HEK293 (cell line): ENCODE measurements around the gene DIS3L2.

Experiments used
- CTCF ChIA-PET: fragments of 350-600 bp; formaldehyde crosslinking; extraction: SDS; loops from one replicate; lab custom pipeline; 2021; ENCODE audit warnings: antibody characterized with exemption; lab: Yijun Ruan, JAX
- POLR2A ChIA-PET: fragments of 300-600 bp; formaldehyde crosslinking; extraction: SDS; loops from one replicate; lab custom pipeline; 2020; ENCODE audit warnings: antibody characterized with exemption, inconsistent platforms; lab: Yijun Ruan, JAX
- H3K27ac ChIP-seq: fragments of 200-500 bp; sonication (Bioruptor generic); 2 replicates; pipeline ENCODE4 v1.5.1; 2014; ENCODE audit warnings: low read depth, low read length, control low read depth, inconsistent platforms; ENCODE audit errors: extremely low read depth
- H3K36me3 ChIP-seq, 2 experiments: fragments of 200-500 bp in 1 of 2; sonication (Bioruptor generic) in 1 of 2; 1 replicate in 1 of 2; 2 replicates in 1 of 2; pipeline ENCODE4 v1.5.1; 2014 to 2017; ENCODE audit warnings: inconsistent platforms in 2 of 2, low read length in 2 of 2; ENCODE audit not compliant: control insufficient read depth in 2 of 2, insufficient read depth in 1 of 2
- H3K4me1 ChIP-seq: fragments of 200-500 bp; sonication (Bioruptor generic); 2 replicates; pipeline ENCODE4 v1.5.1; 2014; ENCODE audit warnings: mild to moderate bottlenecking, low read length, inconsistent platforms; ENCODE audit not compliant: control insufficient read depth, insufficient read depth
- H3K4me3 ChIP-seq: 2 replicates; pipeline ENCODE4 v1.5.1; 2011; ENCODE audit warnings: low read depth, mild to moderate bottlenecking, control low read depth, low read length, moderate library complexity
- H3K9me3 ChIP-seq: fragments of 200-500 bp; sonication (Bioruptor generic); 2 replicates; pipeline ENCODE4 v1.5.1; 2014; ENCODE audit warnings: low read depth, low read length, inconsistent platforms; ENCODE audit not compliant: control insufficient read depth, insufficient read depth
- BCL11A ChIP-seq: fragments of 450-650 bp; formaldehyde crosslinking; IDR thresholded peaks from 2 replicates; pipeline ENCODE4 v1.5.1; 2016; ENCODE audit warnings: low read depth, missing biosample characterization, missing genetic modification characterization
- GLIS1 ChIP-seq: fragments of 450-650 bp; formaldehyde crosslinking; IDR thresholded peaks from 2 replicates; pipeline ENCODE4 v1.5.1; 2016; ENCODE audit warnings: missing biosample characterization, missing genetic modification characterization
- KLF10 ChIP-seq: fragments of 450-650 bp; IDR thresholded peaks from 2 replicates; pipeline ENCODE4 v1.5.1; 2018; ENCODE audit warnings: missing biosample characterization, mild to moderate bottlenecking, missing genetic modification characterization
- MEIS1 ChIP-seq: sonication (generic); formaldehyde crosslinking; IDR thresholded peaks from 2 replicates; pipeline ENCODE4 v1.8.1; 2022; ENCODE audit warnings: missing genetic modification reagents, mild to moderate bottlenecking, borderline replicate concordance
- SALL2 ChIP-seq: fragments of 450-650 bp; formaldehyde crosslinking; IDR thresholded peaks from 2 replicates; pipeline ENCODE4 v1.5.0; 2017; ENCODE audit warnings: missing biosample characterization, mild to moderate bottlenecking, missing genetic modification characterization, borderline replicate concordance
- SP7 ChIP-seq: fragments of 450-650 bp; formaldehyde crosslinking; IDR thresholded peaks from 2 replicates; pipeline ENCODE4 v1.5.1; 2016; ENCODE audit warnings: missing biosample characterization, missing genetic modification characterization
- ZBTB20 ChIP-seq: fragments of 450-650 bp; formaldehyde crosslinking; IDR thresholded peaks from 2 replicates; pipeline ENCODE4 v1.5.1; 2016; ENCODE audit warnings: missing biosample characterization, missing genetic modification characterization
- ZBTB49 ChIP-seq: fragments of 450-650 bp; formaldehyde crosslinking; IDR thresholded peaks from 2 replicates; pipeline ENCODE4 v1.5.1; 2016; ENCODE audit warnings: missing biosample characterization, missing genetic modification characterization, low read depth
- ZFP3 ChIP-seq: fragments of 450-650 bp; formaldehyde crosslinking; IDR thresholded peaks from 2 replicates; pipeline ENCODE4 v1.5.1; 2016; ENCODE audit warnings: low read depth, missing biosample characterization, missing genetic modification characterization
- ZIC2 ChIP-seq: fragments of 450-650 bp; formaldehyde crosslinking; IDR thresholded peaks from 2 replicates; pipeline ENCODE4 v1.5.1; 2016; ENCODE audit warnings: missing biosample characterization, missing genetic modification characterization
- ZNF16 ChIP-seq: fragments of 450-650 bp; formaldehyde crosslinking; IDR thresholded peaks from 2 replicates; pipeline ENCODE4 v1.5.1; 2016; ENCODE audit warnings: low read depth, missing biosample characterization, missing genetic modification characterization
- ZNF350 ChIP-seq: fragments of 450-650 bp; formaldehyde crosslinking; IDR thresholded peaks from 2 replicates; pipeline ENCODE4 v1.5.0; 2017; ENCODE audit warnings: missing biosample characterization, mild to moderate bottlenecking, missing genetic modification characterization
- ZNF426 ChIP-seq: fragments of 450-650 bp; formaldehyde crosslinking; IDR thresholded peaks from 2 replicates; pipeline ENCODE4 v1.5.1; 2017; ENCODE audit warnings: missing biosample characterization, missing genetic modification characterization, mild to moderate bottlenecking, inconsistent platforms, moderate library complexity
- ZNF596 ChIP-seq: fragments of 450-650 bp; IDR thresholded peaks from 2 replicates; pipeline ENCODE4 v1.5.0; 2018; ENCODE audit warnings: missing biosample characterization, mild to moderate bottlenecking, missing genetic modification characterization, moderate library complexity
- ZNF626 ChIP-seq: fragments of 450-650 bp; sonication (Bioruptor Pico); formaldehyde crosslinking; IDR thresholded peaks from 2 replicates; pipeline ENCODE4 v1.5.1; 2018; ENCODE audit warnings: missing biosample characterization, missing genetic modification characterization, inconsistent platforms
- ZNF747 ChIP-seq: fragments of 450-650 bp; formaldehyde crosslinking; IDR thresholded peaks from 2 replicates; pipeline ENCODE4 v1.5.1; 2016; ENCODE audit warnings: missing biosample characterization, missing genetic modification characterization
- ZNF837 ChIP-seq: fragments of 450-650 bp; formaldehyde crosslinking; IDR thresholded peaks from 2 replicates; pipeline ENCODE4 v1.5.1; 2016; ENCODE audit warnings: missing biosample characterization, missing genetic modification characterization
- TF ChIP-seq, protein P1 (sequence below): fragments of 450-650 bp; formaldehyde crosslinking; IDR thresholded peaks from 2 replicates; pipeline ENCODE4 v1.5.1; 2017; ENCODE audit warnings: missing biosample characterization, missing genetic modification characterization
- TF ChIP-seq, protein P2 (sequence below): fragments of 450-650 bp; formaldehyde crosslinking; IDR thresholded peaks from 2 replicates; pipeline ENCODE4 v1.5.1; 2017; ENCODE audit warnings: missing biosample characterization, missing genetic modification characterization
- TF ChIP-seq, protein P3 (sequence below): fragments of 450-650 bp; formaldehyde crosslinking; IDR thresholded peaks from 2 replicates; pipeline ENCODE4 v1.5.1; 2016; ENCODE audit warnings: missing biosample characterization, missing genetic modification characterization, borderline replicate concordance

Gene DIS3L2

DNA sequence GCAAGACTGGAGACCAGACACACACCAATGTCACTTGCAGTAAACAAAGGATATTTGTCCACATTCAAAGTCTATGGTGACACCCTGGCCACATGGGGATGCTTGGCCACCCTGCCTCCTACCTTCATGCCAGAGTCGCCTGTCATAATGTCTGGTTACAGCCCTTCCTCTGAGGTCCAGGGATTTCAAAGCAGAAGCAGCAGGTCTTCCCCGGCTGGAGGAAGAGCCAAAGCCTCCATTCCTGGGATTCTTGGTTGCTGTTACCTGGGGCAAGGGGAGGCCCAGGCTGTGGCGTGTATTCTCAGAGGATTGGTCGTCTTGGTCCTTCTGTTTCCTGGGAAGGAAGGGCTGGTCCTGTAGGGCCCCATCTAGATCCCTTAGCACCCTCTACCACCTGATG lies 414.7 kb downstream of the DIS3L2 start:
- TF ChIP-seq, protein P1, sequence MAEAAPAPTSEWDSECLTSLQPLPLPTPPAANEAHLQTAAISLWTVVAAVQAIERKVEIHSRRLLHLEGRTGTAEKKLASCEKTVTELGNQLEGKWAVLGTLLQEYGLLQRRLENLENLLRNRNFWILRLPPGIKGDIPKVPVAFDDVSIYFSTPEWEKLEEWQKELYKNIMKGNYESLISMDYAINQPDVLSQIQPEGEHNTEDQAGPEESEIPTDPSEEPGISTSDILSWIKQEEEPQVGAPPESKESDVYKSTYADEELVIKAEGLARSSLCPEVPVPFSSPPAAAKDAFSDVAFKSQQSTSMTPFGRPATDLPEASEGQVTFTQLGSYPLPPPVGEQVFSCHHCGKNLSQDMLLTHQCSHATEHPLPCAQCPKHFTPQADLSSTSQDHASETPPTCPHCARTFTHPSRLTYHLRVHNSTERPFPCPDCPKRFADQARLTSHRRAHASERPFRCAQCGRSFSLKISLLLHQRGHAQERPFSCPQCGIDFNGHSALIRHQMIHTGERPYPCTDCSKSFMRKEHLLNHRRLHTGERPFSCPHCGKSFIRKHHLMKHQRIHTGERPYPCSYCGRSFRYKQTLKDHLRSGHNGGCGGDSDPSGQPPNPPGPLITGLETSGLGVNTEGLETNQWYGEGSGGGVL, result no peak
- TF ChIP-seq ZIC2 (tag by site-specific recombination) (no peak), BCL11A (tag by site-specific recombination) (no peak), ZNF596 (tag by site-specific recombination) (no peak), MEIS1 (CRISPR knock-in tag) (no peak), ZNF426 (tag by site-specific recombination) (no peak), ZBTB49 (tag by site-specific recombination) (no peak), ZNF747 (tag by site-specific recombination) (no peak), ZNF16 (tag by site-specific recombination) (no peak), SP7 (tag by site-specific recombination) (no peak), ZFP3 (no peak), SALL2 (tag by site-specific recombination) (no peak), ZNF837 (tag by site-specific recombination) (no peak), KLF10 (tag by site-specific recombination) (no peak), GLIS1 (tag by site-specific recombination) (no peak), ZBTB20 (tag by site-specific recombination) (no peak), ZNF350 (no peak), ZNF626 (tag by site-specific recombination) (no peak)
- TF ChIP-seq, protein P2, sequence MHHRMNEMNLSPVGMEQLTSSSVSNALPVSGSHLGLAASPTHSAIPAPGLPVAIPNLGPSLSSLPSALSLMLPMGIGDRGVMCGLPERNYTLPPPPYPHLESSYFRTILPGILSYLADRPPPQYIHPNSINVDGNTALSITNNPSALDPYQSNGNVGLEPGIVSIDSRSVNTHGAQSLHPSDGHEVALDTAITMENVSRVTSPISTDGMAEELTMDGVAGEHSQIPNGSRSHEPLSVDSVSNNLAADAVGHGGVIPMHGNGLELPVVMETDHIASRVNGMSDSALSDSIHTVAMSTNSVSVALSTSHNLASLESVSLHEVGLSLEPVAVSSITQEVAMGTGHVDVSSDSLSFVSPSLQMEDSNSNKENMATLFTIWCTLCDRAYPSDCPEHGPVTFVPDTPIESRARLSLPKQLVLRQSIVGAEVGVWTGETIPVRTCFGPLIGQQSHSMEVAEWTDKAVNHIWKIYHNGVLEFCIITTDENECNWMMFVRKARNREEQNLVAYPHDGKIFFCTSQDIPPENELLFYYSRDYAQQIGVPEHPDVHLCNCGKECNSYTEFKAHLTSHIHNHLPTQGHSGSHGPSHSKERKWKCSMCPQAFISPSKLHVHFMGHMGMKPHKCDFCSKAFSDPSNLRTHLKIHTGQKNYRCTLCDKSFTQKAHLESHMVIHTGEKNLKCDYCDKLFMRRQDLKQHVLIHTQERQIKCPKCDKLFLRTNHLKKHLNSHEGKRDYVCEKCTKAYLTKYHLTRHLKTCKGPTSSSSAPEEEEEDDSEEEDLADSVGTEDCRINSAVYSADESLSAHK (tag by site-specific recombination), result no peak
- TF ChIP-seq, protein P3, sequence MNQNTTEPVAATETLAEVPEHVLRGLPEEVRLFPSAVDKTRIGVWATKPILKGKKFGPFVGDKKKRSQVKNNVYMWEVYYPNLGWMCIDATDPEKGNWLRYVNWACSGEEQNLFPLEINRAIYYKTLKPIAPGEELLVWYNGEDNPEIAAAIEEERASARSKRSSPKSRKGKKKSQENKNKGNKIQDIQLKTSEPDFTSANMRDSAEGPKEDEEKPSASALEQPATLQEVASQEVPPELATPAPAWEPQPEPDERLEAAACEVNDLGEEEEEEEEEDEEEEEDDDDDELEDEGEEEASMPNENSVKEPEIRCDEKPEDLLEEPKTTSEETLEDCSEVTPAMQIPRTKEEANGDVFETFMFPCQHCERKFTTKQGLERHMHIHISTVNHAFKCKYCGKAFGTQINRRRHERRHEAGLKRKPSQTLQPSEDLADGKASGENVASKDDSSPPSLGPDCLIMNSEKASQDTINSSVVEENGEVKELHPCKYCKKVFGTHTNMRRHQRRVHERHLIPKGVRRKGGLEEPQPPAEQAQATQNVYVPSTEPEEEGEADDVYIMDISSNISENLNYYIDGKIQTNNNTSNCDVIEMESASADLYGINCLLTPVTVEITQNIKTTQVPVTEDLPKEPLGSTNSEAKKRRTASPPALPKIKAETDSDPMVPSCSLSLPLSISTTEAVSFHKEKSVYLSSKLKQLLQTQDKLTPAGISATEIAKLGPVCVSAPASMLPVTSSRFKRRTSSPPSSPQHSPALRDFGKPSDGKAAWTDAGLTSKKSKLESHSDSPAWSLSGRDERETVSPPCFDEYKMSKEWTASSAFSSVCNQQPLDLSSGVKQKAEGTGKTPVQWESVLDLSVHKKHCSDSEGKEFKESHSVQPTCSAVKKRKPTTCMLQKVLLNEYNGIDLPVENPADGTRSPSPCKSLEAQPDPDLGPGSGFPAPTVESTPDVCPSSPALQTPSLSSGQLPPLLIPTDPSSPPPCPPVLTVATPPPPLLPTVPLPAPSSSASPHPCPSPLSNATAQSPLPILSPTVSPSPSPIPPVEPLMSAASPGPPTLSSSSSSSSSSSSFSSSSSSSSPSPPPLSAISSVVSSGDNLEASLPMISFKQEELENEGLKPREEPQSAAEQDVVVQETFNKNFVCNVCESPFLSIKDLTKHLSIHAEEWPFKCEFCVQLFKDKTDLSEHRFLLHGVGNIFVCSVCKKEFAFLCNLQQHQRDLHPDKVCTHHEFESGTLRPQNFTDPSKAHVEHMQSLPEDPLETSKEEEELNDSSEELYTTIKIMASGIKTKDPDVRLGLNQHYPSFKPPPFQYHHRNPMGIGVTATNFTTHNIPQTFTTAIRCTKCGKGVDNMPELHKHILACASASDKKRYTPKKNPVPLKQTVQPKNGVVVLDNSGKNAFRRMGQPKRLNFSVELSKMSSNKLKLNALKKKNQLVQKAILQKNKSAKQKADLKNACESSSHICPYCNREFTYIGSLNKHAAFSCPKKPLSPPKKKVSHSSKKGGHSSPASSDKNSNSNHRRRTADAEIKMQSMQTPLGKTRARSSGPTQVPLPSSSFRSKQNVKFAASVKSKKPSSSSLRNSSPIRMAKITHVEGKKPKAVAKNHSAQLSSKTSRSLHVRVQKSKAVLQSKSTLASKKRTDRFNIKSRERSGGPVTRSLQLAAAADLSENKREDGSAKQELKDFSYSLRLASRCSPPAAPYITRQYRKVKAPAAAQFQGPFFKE, result no peak
- POLR2A ChIA-PET, result no interaction called here
- CTCF ChIA-PET, result interaction anchor here (0.7 to 1.2 kb wide), 3 partner anchors 9 to 478 kb away, joined by 3 read pairs; no protein-coding TSS in a partner anchor

More for the DNA sequence above, 414.7 kb downstream of the DIS3L2 start:
- Histone ChIP-seq H3K4me1 (no peaks in the 10 kb centered on the region), H3K9me3 (no peaks in the 10 kb centered on the region), H3K36me3 (no peaks in the 10 kb centered on the region), H3K4me3 (no peak overlapping the region), H3K27ac (no peak overlapping the region)
